ENCODE data around the gene CASP14.
"Not testable (repeated sequence)": the region's sequence is repeated elsewhere in the genome, so short reads cannot be mapped to it uniquely, and the experiment has no call there.

CASP14 gene

GRCh38 chr19:15048885-15049541, at the start of gene CASP14:
Gene CASP14 (plus strand): TSS chr19:15049480. CDS start chr19:15052252, 2,772 bp downstream.
- no peak for DNase-seq

- no peak for DNase-seq
These were observed 41.0 kb upstream of the CASP14 start for GRCh38 chr19:15008308-15008707.

- no peak for DNase-seq
These were observed 38.6 kb upstream of the CASP14 start for GRCh38 chr19:15010501-15011300.

- no peak for DNase-seq
These were observed 34.7 kb upstream of the CASP14 start for GRCh38 chr19:15014579-15014978.

GRCh38 chr19:15015946-15016542, 33.2 kb upstream of the CASP14 start:
- no peak for DNase-seq

DNA sequence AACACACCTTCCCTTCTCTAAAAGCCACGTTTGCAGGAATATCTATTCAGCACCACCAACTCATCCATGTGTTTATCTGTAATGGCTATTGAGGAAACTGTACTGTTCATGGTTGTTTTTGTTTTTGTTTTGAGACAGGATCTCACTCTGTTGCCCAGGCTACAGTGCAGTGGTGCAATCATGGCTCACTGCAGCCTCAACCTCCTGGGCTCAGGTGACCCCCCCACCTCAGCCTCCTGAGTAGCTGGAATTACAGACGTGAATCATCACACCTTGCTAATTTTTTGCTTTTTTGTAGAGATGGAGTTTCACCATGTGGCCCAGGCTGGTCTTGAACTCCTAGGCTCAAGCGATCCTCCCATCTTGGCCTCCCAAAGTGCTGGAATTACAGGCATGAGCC, 30.4 kb upstream of the CASP14 start:
- DNase-seq = not testable (repeated sequence)

DNA sequence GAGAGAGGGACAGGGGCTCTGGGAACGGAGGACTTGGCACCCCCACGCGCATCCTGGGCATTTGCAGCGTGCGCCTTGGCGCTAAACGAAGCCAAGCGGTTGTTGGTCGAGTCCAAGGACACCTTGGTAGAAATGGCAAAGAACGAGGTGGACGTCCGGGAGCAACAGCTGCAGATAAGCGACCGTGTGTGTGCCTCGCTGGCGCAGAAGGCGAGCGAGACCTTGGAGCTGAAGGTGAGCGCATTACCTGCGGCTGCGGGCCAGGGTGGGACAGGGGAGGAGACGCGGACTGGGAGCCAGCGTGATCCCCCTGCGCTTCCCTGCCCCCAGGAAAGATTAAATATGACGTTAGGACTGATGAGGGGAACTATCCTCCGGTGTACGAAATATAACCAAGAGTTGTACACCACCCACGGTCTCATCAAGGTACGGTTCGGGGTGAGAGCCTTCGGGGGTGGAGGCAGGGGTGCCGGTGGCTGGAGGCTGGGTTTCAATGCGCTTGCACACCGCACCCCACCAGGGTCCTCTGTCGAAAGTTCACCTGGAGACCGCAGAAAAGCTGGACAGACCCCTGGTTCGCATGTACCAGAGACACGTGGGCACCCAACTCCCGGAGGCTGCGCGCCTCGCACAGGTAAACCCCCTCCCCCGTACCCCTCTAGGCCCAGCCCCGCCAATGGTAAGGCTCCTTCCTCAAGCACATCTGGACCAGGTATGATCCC, 27.8 kb upstream of the CASP14 start:
- DNase-seq = no peak

GRCh38 chr19:15022752-15023151, 26.5 kb upstream of the CASP14 start:
- DNase-seq = no peak

DNA sequence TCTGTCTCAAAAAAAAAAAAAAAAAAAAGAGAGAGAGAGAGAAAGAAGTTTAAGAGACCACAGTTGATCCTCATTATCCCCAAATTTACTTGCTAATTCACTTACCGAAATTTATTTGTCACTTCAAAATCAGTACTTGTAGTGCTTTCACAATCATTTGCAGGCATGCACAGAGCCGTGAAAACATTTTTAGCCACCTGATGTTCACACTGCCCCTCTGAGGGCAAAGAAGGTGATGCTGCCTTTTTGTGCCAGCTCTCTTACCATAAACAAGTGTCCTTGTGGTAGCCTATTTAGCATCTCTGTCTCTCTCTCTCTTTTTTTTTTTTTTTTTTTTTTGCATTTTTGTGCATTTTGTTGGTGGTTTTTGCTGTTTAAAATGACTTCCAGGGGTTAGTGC, 24.1 kb upstream of the CASP14 start:
- DNase-seq = no peak

- DNase-seq = no peak
These were observed 20.8 kb upstream of the CASP14 start for GRCh38 chr19:15028490-15028889.

- DNase-seq = no peak
These were observed 17.6 kb upstream of the CASP14 start for GRCh38 chr19:15031675-15032074.

GRCh38 chr19:15035795-15036311, 13.4 kb upstream of the CASP14 start:
- no peak for DNase-seq

GRCh38 chr19:15037586-15037985, 11.7 kb upstream of the CASP14 start:
- DNase-seq = no peak

DNA sequence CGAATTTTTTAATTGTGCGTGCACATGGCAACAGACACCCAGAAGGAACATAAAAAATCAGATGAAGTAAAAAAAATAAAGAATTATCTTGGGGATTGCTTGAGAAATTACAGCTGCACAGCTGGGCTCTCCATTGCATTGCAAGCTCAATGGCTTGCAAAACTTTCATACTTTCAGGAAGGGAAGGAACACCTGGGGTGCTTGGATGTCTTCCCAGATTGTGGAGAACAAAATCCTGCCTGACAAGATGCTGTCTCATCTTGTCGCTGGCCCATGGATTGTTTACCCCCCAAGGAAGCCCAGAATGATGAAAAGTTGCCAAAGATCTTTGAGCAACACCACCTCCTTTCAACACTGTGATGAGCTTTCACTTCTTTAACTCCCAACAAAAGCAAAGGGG, 11.0 kb upstream of the CASP14 start:
- DNase-seq = no peak

DNA sequence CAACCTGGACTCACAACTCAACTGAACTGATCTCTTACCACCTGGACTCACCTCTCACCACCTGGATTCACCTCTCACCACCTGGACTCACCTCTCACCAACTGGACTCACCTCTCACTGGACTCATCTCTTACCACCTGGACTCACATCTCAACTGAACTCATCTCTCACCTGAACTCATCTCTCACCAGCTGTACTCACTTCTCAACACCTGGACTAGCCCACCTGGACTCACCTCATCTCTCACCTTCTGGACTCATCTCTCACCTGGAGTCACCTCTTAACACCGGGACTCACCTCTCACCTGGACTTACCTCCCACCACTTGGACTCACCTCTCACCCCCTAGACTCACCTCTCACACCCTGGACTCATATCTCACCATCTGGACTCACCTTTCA, 7.3 kb upstream of the CASP14 start:
- no peak for DNase-seq

GRCh38 chr19:15042826-15043225, 6.5 kb upstream of the CASP14 start:
- no peak for DNase-seq

GRCh38 chr19:15045506-15045905, 3.8 kb upstream of the CASP14 start:
- DNase-seq = no peak

GRCh38 chr19:15047680-15048079, 1.6 kb upstream of the CASP14 start:
- no peak for DNase-seq

- DNase-seq = no peak
These were observed 1.2 kb upstream of the CASP14 start for GRCh38 chr19:15048128-15048527.

- DNase-seq = no peak
These were observed 1.4 kb downstream of the CASP14 start for GRCh38 chr19:15050639-15051038.

GRCh38 chr19:15062036-15062435, 12.8 kb downstream of the CASP14 start:
- no peak for DNase-seq

DNA sequence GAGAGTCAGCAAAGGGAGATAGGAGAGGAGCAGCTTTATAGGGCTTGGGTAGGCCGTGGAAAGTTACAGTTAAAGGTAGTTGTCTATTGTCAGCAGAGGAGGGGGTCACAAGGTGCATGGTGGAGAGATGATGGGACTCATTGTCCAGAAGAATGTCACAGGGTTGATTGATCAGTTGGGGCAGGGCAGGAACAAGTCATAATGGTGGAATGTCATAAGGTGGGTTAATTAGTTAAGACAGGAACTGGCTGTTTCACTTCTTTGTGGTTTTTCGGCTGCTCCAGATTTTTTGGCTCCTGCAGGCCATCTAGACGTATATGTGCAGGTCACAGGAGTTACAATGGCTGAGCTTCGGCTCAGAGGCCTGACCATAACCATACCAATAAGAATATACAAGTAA, 21.1 kb downstream of the CASP14 start:
- not testable (repeated sequence) for DNase-seq
